Omental fat pad (tissue), 4 donors: Measurements from ENCODE around the gene SCO2. TPM values are rescaled to one million over a fixed set of nuclear protein-coding genes. Genes with fewer than 3 reads are reported as not detected.
"Not testable (repeated sequence)": the region's sequence is repeated elsewhere in the genome, so short reads cannot be mapped to it uniquely, and the experiment has no call there.

Source experiments
- ATAC-seq: fragments of 150-250 bp; one replicate; pipeline ENCODE4 v1.9.1; 2016; ENCODE audit warnings: mild to moderate bottlenecking, moderate library complexity; ENCODE audit not compliant: low FRiP score
- DNase-seq: peaks from one replicate; pipeline ENCODE4 v3.0.0-alpha.2; 2019; ENCODE audit warnings: low spot score
- total RNA-seq, 4 donors: library from RNA; depleted of rRNA; stranded (reverse); fragments of >200 nt; gene quantifications; one replicate each; pipeline ENCODE4 v1.1.0, GENCODE V29; 2016
- TF ChIP-seq, protein P1 (sequence below), 3 donors: fragments of 450-650 bp; IDR thresholded peaks; one replicate each; pipeline ENCODE4 v1.5.1; 2016 to 2017; ENCODE audit warnings: antibody characterized with exemption in 3 of 3, mild to moderate bottlenecking in 3 of 3, moderate library complexity in 2 of 3

SCO2 gene
- total RNA-seq, 4 donors from 2014 or later = 2.8 to 15.0 (median 9.2) TPM

DNA sequence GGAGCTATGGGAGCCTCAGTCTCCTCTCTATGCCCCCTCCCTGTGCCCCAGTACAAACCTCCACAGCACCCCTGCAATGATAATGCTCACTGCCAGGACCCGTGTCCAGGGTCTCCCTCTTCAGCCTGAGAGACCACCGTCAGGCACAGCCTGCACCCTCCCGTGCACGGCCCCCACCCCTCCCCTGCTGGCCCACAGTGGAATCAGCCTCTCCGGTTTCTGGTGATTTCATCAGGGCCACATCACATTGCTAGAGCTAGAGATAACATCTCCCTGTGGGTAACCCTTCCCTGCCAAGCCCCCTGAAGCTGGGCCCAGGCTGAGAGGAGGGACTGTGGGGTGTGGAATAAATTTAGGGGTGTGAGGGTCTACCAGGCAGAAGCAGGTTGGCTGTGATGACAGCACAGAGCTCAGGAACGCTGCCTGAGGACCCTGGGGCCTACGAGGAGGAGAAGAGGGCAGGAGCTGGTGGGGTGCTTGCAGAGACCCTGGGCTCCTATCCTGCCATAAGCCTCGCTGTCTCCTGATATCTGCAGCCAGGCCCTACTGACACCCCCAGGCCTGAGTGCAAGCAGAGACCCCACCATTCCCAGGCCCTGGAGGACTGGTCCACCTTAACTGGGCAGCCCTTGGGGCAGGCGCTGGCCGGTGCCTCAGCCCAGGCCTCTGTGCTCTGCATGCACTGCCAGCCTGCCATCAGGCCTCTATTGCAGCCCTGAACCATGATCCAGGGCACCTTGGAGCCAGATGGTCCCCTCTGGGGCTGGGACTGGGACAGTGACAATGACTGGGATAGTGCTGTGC is 20.3 kb upstream of the SCO2 start, which contains the start of gene KLHDC7B:
KLHDC7B (plus strand) TSS at position 378 of the 804 bp plus-strand sequence; CDS start at position 723, 345 bp downstream.
- TF ChIP-seq, protein P1, sequence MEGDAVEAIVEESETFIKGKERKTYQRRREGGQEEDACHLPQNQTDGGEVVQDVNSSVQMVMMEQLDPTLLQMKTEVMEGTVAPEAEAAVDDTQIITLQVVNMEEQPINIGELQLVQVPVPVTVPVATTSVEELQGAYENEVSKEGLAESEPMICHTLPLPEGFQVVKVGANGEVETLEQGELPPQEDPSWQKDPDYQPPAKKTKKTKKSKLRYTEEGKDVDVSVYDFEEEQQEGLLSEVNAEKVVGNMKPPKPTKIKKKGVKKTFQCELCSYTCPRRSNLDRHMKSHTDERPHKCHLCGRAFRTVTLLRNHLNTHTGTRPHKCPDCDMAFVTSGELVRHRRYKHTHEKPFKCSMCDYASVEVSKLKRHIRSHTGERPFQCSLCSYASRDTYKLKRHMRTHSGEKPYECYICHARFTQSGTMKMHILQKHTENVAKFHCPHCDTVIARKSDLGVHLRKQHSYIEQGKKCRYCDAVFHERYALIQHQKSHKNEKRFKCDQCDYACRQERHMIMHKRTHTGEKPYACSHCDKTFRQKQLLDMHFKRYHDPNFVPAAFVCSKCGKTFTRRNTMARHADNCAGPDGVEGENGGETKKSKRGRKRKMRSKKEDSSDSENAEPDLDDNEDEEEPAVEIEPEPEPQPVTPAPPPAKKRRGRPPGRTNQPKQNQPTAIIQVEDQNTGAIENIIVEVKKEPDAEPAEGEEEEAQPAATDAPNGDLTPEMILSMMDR (IDR thresholded peaks at IDR 0.05) = no peak
- DNase-seq = no peak
- no peak for ATAC-seq

DNA sequence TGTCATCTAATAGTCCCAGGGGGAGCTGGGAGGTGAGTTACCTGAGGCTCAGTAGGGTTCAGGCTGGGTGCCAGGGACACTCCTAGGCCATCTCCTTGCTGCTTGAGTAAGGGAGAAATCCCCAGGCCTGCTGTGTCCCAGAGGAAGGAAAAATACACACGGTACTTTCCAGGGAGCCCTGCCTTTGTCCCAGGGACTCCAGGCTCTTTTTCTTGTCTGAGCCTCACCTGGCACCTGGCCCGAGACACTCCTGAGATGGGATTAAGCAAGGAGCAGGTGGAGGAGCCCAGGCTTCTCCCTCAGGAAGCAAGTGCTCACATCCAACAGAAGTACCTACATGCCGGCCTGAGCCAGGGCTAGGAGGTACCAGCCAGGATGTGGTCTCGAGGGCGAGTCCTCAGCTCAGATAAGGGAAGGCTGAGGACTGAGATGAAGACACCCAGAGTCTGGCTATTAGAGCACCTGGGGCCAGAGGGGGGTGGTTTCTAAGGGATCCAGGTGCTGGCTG is 19.4 kb upstream of the SCO2 start:
- ATAC-seq (no peak), DNase-seq (no peak)
- TF ChIP-seq, protein P1 (IDR thresholded peaks at IDR 0.05) = no peak

DNA sequence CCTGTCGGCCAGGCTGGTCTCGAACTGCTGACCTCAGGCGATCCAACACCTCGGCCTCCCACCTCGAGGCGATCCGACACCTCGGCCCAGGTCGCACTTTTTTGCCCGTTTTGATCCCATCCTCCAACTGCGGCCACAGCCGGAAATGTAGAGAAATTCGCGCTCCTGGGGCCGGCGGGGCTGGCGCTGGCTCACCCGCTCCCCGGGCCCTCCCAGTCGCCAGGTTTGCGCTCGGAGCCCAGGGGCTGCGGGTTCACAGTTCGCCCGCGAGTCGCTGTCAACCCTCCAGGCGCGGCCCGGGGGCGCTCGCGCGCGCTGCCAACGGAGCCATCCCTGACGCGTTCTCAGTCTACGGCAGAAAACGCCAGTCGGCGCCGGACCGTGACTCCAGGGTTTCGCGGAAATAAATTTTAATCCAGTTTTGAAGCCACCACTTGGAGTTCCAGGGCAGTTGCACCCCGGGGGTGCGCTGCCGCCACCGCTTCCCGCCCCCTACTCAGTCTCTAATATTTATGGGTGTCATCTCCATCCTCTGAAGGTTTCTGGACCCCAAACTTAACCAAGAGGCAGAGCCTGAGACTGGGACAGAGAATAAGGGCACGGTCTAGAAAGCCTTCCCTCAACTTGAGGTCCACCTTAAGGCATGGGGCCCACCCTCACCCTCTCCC is 18.8 kb upstream of the SCO2 start:
- ATAC-seq (peak; percentile 40), DNase-seq (no peak)
- TF ChIP-seq, protein P1 (IDR thresholded peaks at IDR 0.05) = peak in 1 of 3 donors; percentile 7

DNA sequence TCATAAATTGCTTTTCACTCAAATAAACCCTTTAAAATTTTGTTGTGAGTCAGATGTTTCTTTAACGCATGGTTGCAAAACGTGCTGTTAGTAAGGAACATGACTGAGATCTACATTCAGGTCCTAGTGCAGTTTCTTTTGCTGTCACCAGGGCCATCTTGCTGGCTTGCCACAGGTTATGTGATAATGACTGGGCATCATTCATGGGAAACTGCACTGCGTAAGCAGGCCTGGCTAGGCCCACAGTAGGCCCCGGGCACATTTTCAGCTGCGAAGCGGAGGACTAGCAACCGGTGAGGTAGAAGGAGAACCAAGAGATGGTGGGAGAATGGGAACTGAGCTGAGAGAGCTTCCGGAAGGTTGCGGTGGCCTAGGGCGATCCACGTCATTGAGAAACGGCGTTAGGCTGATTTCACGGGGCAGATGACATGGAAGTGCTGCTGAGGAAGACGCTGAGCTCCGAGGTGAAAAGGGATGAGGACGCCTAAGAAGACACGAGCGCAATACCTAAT is 17.1 kb upstream of the SCO2 start:
- DNase-seq (no peak), ATAC-seq (no peak)
- TF ChIP-seq, protein P1 (IDR thresholded peaks at IDR 0.05) = no peak

DNA sequence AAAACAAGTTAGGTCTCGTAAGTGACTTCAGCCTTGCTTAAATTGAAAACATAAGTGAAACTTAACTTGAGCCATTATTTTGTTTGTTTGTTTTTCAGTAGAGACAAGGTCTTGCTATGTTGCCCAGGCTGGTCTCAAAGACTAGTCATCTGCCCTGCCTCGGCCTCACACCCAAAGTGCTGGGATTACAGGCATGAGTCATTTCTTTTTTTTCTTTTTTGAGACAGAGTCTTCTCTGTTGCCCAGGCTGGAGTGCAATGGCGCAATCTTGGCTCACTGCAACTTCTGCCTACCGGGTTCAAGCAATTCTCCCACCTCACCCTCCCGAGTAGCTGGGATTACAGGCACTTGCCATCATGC is 16.2 kb upstream of the SCO2 start:
- ATAC-seq = peak; percentile 48
- not testable (repeated sequence) for DNase-seq

DNA sequence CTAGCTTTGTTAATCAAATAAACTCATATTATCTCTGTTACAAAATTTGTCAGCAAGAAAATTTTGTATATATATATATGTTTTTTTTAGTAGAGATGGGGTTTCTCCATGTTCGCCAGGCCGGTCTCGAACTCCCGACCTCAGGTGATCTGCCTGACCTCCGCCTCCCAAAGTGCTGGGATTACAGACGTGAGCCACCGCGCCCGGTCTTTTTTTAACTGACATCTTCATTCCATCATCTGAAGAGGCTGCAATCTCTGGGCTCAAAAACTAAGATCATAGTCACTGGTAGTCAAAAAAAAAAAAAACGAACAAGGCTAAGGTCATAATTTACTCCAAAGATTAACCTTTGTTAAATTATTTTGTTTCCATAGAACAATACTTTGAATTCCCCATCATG is 15.0 kb upstream of the SCO2 start:
- TF ChIP-seq, protein P1 (IDR thresholded peaks at IDR 0.05) = no peak
- DNase-seq (no peak), ATAC-seq (no peak)

DNA sequence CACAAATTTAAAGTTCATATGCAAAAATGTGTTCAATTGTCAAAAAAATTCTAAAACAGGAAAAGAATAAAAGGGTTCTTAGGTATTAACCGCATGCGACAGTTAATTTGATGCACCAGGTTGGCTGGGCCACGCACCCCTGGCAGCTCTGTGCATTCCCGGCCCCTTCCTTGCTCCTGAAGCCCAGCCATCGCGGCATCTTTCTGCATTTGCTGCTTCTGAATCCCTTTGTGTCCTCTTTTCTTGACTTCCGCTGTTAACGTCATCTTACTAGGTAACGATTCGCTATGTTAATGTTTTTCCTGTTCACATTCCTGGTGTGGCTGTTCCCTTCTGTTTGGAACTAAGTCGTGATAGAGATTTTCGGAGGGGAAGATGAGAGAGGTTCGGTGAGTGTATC is 12.4 kb upstream of the SCO2 start:
- ATAC-seq (no peak), DNase-seq (no peak)
- TF ChIP-seq, protein P1 (IDR thresholded peaks at IDR 0.05) = no peak
